GM18861 (cell line): Measurements from ENCODE around the gene BNC2.
"Not testable (repeated sequence)": the region's sequence is repeated elsewhere in the genome, so short reads cannot be mapped to it uniquely, and the experiment has no call there.

Experiments used
- ATAC-seq: cut with Tn5 transposase; IDR thresholded peaks from one replicate; pipeline ENCODE4 v1.9.1; 2021; ENCODE audit not compliant: unreplicated experiment

Gene BNC2

DNA sequence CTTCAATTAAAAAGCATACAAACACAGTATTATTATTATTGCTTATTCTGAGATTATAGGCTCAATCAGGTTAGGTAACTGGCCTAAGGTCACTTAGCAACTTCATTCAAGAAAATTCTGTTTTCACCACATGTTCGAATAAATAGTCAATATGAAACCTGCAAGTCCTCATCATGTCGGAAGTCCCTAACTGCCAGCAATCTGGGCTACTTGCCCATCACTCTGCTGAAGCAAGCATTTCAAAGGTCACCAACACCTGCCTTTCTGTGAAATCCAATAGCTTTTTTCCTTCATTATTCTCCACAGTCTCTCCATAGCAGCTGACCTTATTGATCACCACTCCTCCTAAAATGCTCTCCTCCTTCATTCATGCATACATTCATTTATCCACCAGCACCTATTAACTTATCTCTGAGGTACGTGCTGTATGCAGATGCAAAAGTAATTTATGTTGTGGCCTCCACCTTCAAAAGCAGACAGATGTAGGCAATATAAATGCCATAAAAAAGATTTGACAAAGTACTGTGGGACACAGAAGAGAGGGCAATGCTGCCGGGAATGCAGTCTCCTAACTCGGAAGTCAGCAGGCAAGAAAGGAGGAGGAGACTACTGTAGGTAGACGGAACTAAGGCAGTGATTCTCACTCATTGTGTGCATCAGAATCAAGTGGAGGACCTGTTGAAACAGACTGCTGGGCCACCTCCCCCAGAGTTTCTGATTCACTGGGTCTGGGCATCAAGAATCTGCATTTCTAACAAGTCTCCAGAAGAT, 310.9 kb downstream of the BNC2 start:
- no peak for ATAC-seq

DNA sequence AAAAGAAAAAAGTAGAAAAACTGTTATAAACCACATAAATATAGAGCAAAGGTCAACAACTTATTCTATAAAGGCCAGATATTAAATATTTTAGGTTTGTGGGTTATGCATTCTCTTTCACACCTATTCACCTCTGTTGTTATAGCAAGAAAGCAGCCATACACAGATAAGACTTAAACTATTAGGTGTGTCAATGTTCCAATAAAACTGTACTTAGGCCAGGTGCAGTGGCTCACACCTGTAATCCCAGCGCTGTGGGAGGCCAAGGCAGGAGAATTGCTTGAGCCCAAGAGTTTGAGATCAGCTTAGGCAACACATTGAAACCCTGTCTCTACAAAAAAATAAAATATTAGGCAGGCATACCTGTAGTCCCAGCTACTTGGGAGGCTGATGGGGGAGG, 314.7 kb downstream of the BNC2 start:
- no peak for ATAC-seq

DNA sequence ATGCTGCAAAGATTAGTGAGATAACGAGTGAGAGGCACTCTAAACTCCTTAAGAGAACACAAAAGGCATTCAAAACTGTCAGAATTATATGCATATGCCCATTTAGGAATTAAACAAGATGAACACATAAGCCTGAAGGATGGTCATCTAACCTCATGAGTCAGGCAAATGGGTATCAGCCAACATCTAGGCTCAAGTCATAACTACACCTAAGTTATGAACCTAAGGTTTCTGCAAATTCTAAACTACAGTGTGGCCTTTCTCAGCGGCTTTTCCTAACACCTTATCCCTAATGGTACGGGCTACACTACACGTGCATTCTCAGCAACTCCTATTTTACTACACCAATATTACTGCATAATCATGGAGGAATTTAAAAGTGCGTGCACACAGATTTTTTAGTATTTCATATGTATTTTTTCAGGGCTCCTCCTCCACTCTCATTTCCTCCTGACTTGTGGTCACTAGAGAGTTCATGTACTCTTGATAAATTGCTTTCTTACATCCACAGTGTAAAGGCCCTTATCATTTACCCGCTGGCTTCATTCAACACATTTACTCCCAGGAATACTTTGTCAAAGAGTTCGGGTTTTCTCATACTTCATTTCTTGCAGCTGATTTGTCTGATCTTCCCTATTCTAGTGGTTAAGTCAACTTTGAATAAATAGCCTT, 316.5 kb downstream of the BNC2 start:
- ATAC-seq = no peak

DNA sequence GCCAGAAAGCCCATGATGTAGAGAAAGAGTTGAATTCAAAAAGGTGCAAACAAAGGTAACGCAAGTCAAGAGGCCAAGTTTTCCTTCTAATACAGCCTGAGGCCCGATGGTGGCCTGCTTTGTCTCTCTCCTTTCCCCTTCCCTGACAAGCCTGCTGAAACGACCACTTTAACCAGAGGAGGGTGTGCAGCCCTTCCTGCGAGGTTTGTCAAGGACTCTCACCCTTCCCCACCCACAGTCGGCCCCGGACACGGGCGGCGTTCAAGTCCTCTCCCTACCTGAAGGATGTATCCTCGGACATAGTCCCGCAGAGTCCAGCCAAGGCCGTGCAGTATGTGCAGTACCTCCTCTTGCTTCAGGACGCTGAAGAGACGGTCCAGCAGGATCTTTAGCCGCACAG, 318.2 kb downstream of the BNC2 start:
- ATAC-seq = no peak

DNA sequence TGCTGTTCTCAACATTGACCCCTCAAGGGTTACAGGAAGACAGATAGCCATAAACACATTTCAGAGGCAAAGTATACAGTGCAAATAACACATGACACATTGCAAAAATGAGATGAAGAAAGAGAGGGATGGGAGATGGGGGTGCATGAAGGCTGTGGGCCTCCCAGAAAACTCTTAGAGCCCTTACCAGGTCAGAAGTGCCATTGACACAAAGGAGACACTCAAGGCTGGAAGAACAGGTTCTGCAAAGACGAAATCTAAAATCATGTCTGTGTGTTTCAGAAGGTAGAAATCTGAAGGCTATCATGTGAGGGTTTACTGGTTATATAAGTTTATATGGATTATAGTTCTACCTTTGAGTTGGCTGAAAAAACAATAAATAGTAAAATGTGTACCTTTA, 318.8 kb downstream of the BNC2 start:
- no peak for ATAC-seq

DNA sequence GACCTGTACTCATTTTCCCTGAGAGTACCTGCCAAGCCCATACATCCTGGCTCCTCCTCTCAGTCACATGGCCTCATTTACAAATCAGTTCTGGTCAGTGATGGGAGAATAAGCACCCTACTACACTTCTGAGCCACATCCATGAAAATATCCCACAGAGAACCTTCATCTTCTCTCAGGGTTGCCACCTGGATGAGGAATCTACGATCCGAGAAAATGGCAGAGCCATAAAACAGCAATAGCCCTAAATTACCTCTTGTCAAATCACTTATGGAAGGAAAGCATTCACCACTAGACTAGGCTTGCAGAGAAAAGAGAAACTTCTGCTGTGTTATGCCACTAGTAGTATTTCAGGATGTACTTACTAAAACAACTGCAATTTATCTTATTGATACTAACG, 324.8 kb downstream of the BNC2 start:
- ATAC-seq = no peak

DNA sequence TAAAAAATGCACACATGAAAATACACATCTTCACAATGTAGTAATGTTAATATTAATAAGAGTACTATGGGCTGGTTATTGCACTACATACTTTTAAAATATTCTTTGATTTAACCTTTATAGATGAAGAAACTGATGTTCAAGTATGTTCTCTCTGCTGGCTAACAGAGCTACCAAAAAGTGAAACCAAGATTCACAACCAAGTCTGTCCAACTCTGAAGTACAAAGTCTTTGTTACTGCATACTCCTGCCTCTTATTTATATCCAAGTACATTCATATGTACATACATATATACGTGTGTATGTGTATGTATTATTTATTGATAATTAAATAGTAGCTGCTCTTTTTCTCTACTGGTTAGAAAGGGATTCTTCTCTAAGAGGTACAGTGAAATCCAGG, 325.6 kb downstream of the BNC2 start:
- ATAC-seq = no peak

DNA sequence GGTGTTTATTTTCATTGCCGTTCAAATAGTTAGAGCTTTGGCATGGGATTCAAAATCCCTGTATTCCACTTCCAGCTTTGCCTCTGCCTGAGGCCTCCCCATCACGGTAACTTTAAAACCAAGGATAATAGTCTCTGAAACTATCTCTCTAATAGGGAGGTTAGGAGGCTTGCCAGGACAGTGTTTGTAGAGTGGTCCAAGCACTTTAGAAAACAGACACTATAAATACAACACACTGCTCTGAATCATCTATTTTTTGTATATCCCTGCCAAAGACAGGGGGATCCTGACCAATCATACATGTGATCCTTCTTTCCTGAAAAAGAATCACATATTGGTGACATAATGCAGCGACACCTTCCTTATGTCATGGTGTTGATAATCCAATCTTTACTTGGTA, 326.8 kb downstream of the BNC2 start:
- no peak for ATAC-seq

DNA sequence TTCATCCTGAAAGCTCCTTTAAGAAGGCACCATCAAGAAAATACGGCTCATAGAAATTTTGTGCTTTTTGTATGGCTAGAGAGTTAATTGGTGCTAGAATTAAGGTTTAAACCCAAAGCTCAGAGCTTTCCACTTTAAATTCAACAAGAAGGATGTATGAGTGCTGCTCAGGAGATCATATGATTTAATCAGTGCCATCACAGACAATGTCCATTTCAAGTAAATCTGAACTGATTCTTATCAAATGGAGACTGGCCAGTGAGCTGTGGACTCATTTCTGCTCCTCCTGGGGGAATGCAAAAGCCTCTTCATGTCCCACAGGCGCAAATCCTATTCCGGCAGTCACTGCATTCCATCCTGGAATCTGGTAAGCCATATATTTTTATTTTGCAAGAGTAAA, 327.2 kb downstream of the BNC2 start:
- no peak for ATAC-seq

DNA sequence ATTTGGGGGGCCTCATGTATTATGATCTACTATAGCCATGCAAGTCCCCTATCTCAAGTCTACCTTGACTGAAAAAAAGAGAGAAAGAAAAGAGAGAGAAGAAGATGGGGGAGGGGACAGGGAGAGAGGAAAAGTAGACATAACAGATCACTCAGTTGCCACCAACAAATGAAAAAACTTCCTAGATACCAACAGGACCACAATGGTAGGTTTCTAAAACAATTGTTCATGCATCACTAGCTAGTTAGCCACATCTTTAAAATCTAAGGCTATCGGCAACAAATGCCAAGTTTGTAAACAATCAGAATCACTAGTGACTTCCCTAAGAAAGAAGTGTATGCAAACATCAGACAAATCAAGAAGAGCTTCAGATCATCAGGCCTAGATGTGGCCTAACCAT, 328.2 kb downstream of the BNC2 start:
- ATAC-seq = no peak

DNA sequence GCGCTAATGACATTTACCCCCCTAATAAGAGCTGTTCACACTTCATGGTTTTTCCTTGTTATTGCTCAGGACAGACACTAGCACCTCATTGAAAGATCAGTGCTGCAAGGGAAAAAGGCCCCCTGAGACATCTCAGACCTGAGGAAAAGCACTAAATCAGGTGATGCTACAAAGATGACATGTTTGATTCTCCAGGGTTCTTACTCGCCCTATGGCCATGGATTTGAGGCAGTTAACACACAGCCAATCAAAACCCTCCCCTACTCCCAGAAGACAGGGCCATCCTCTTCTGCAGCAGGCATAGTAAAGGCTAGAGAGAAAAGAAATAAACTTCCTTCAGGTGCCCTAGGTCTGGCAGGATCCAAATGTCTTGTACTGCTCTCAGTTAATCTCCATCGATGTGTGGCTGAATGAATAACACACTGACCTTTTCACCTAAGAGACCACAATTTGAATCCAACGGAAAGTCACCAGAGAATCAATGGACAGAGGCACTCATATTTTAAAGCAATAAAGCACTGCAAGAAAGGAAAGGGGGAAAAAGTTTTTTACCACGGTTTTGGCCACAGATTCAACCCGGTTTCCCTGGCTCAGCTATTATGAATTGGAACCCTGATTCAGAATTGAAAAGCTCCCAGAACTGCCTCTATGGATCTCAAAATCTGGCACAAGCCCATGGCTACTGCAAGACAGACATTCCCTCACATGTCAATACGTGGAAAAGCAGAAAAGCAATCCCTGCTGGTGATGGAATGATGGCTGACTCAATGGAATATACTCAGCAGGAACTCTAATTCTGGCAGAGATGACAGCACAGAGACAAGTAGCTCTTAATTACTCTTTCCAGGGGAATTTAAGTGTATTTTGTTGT, 329.5 kb downstream of the BNC2 start:
- no peak for ATAC-seq

DNA sequence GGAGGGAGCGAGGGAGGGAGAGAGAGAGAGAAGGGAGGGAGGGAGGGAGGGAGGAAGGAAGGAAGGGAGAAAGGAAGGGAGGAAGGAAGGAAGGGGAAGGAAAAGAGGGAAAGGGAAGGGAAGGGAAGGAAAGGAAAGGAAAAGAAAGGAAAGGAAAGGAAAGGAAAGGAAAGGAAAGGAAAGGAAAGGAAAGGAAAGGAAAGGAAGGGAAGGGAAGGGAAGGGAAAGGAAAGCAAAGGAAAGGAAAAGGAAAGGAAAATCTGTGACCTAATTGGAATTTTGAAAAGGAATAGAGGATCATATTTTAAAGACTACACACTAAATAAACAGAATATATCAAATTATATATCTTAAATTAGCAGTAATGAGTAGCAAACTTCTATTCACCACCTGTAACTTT, 330.8 kb downstream of the BNC2 start:
- ATAC-seq = not testable (repeated sequence)

DNA sequence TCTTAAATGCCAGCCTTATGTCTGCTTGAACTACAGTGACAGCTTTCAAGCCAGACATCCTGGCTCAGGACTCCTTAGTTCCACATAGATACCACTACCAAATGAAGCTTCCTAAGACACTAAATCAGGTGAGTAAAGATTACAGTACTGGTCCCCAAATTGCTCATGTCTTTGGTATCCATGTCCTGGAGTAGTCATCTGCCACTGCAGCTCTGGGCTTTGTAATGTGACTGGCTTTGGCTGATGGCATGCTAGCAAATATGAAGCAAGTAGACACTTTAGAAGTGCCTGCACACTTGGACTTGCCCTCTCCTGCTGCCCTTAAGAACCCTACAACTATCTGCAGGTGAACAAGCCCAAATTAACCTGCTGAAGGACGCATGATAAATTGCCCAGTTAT, 334.9 kb downstream of the BNC2 start:
- no peak for ATAC-seq

DNA sequence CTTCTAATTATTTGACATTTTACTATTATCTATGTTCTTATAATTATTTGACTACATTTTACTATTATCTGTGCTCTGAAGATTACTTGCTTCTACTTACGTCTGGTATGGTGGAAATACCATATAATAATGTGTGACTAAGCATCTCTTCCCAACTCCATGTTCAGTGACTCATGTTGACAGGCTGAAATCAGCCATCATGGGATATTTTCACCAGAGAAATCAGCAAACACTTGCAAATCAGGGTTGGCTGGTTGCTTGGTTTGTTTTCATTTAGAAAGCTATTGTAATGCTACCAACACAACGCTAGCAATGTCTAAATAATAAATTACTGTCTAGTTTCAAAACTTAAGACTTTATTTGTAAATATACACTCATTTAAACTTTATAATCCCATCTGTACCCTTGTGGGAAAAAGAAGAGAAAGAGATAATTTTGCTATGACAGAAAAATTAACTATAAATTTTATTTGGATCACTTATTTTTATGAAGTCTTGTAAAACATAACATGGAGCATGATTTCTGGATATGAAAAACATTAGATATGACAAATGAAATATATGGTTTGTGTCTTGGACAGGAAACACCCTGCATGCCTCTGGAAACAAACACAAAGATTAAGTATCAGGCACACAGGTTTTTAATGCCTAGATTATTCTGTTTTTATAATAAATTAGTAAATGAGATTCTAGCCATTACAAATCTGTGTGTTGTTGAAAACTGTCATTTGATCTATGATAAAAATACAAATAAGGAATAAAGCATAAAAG, 337.6 kb downstream of the BNC2 start:
- ATAC-seq = no peak

DNA sequence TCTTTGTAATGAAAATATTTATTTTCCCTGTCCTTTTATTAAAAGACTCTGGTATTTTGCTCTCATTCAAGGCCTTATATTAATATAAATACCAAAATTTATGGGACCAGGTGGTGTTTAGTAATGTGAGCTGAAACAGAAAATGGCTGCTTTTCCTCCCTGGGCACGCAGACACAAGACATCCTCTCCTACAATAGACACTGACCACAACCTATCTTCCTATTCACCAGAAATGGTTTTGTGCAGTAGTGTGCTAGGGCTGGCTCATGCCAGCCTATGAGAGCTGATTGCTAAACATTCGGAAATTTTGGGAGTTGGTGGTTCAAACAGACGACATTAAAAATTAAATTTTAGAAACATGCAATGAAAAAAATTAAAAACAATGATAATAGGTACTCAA, 338.2 kb downstream of the BNC2 start:
- no peak for ATAC-seq

DNA sequence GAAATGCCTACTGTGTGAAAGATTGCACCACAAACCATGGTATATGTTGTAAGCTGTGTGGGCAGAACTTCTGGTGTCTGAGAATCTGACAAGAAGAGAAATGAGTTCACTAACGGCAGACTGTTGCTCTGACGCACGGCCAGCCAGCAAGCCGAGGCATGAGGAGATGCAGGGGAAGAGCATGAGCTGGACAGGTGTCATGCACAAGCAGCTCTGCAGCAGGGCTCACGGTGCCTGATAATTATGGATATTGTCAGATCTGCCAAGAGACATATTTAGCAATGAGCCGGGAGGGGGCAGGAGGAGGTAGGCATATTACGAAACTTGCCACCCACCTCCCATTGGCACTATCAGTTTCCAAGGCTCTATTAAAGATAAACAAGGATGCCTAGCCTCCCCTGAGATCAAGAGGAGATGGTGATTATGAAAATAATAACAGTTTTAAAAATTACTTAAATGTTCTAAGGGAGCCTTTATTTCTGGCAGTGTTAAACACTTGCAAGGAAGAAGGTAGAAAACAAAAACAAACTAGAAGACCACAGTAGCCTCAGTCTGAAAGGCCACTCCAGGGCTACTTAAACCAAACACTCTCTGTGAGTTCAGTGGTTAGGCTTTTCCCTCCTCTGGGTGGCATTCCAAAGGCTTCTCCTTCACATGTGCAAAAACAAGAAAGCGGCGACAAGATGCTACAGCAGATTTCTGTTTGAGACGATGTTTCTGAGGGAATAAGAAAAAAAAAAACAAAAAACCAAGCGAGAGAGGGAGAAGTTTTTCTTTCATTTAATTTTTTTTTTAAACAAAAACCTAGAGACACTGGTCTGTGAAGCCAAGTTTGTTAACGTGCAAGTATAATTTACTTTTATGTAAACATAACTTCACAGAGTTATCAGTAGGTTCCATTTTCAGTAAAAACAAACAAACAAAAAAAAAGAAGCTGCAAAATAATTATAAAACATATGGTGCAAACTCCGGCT, 339.5 kb downstream of the BNC2 start:
- no peak for ATAC-seq

DNA sequence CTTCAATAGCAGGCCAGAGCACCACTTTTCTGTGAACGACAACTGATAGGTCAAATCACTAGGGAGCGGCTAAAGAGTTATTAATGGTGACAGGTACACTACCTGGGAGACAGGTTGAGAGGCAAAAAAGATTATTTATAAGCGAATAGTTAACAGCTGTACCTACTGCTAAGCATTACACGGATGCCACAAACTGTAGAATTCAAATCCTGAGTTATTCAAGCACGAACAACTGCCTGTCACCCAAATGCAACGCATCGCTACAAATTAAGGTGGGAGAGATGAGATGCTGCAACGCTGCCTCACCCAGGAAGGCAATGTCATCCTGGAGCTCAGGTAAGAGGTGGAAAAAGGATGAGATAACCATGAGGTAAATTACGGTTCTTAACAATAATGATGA, 342.9 kb downstream of the BNC2 start:
- no peak for ATAC-seq

DNA sequence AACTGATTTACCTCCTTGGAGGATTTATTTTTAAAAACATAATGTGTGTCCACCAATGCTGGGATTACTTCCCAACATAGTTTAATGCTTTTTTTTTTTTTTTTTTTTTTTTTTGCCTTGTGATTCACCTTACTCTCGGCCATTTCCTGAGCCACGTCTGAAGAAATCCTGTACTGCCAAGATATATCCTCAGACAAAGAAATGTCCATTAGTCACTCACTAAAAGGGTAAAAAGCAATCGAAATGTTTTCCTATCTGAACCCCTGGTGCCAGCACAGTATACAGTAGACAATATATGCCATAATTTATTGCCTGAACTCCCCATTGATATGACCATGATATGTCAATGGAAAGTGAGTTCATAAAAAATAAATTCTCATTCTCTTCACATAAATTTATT, 344.1 kb downstream of the BNC2 start:
- ATAC-seq = no peak

DNA sequence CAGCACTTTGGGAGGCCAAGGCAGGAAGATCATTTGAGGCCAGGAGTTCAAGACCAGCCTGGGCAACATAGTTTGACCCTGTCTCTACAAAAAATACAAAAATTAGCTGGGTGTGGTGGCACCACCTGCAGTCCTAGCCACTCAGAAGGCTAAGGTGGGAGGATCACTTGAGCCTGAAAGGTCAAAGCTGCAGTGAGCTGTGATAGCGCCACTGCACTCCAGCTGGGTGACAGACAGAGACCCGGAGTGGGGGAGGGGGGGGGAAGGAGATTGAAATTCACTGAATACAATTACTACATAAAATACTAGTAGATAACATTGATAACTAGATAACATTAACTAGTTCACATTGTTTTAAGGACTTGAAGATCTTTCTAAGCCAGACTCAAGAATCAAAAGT, 345.6 kb downstream of the BNC2 start:
- no peak for ATAC-seq

DNA sequence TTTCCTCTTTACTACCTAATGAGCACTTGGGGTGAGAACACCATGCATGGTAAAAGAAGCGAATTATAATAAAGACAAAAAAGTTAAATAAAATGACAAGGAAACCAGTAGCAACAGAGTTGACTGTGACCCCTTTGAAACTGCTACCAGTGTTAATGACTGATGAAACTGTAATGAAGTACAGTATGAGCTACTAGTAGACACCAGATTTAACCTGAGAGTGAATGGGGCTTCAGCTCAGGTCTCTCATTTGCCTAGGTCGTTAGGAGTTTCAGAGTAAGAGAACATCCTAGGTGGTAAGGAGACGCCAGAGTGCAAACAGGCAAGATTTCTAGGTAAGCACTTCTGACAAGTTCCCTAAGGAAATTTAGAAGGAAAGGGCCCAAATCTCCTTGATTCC, 346.4 kb downstream of the BNC2 start:
- no peak for ATAC-seq
